HCT116 (cell line): ENCODE data around the gene TMPRSS7. TPM values are rescaled to one million over a fixed set of nuclear protein-coding genes. Genes with fewer than 3 reads are reported as not detected.

Experiments
- ATAC-seq: fragments of 200-7000 bp; cut with Tn5 transposase; 2 replicates; pipeline ENCODE4 v1.9.1; 2020; ENCODE audit warnings: mild to moderate bottlenecking, moderate library complexity
- BruUV-seq: library from RNA; stranded (reverse); fragments of 400-500 nt; replicated peaks from 2 replicates; lab custom pipeline; 2021; lab: Mats Ljungman, UMichigan
- CTCF ChIA-PET: fragments of 300-600 bp; sonication (Branson Sonifier 250); formaldehyde crosslinking; loops from one replicate; lab custom pipeline; 2021; ENCODE audit warnings: antibody characterized with exemption; lab: Charles Lee
- POLR2A ChIA-PET: fragments of 300-600, 350-600 bp; sonication (Branson Sonifier 250); formaldehyde crosslinking; loops from one replicate; lab custom pipeline; 2021; ENCODE audit warnings: antibody characterized with exemption; lab: Charles Lee
- RAD21 ChIA-PET, 2 experiments: fragments of 300-600 bp; sonication (Branson Sonifier 250); formaldehyde crosslinking; loops; one replicate each; lab custom pipeline; 2023; ENCODE audit warnings: low total read pairs in 2 of 2; ENCODE audit not compliant: uncharacterized antibody in 2 of 2, unreplicated experiment in 2 of 2, low non-redundant PET in 1 of 2; lab: Charles Lee
- DNase-seq: peaks from one replicate; pipeline ENCODE4 v3.0.0-alpha.2; 2010; ENCODE audit warnings: low read depth, low spot score
- H2AFZ ChIP-seq: fragments of 200-600 bp; shearing (Covaris generic), sonication (generic); 2 replicates; pipeline ENCODE4 v1.6.1; 2017; ENCODE audit warnings: low read depth, mixed run types, mixed read lengths, antibody characterized with exemption, low read length; ENCODE audit not compliant: poor library complexity, severe bottlenecking
- H3K27ac ChIP-seq: 2 replicates; pipeline ENCODE4 v1.5.1; 2012; ENCODE audit warnings: low read depth, low read length
- H3K27me3 ChIP-seq: fragments of 200-600 bp; sonication (generic); 2 replicates; pipeline ENCODE4 v1.6.1; 2016; ENCODE audit warnings: mixed run types, low read length, mixed read lengths; ENCODE audit not compliant: insufficient read depth
- H3K36me3 ChIP-seq, 2 experiments: fragments of 200-500 bp in 1 of 2; fragments of 200-600 bp in 1 of 2; sonication (Bioruptor generic) in 1 of 2; sonication (generic) in 1 of 2; 2 replicates each; pipeline versions ENCODE4 v1.5.1 to v1.6.1; 2014 to 2016; ENCODE audit warnings: low read length in 2 of 2, inconsistent platforms in 1 of 2, mixed read lengths in 1 of 2, mixed run types in 1 of 2; ENCODE audit not compliant: insufficient read depth in 2 of 2, control insufficient read depth in 1 of 2
- H3K4me1 ChIP-seq, 2 experiments: fragments of 200-600 bp in 1 of 2; sonication (generic) in 1 of 2; 2 replicates each; pipeline versions ENCODE4 v1.5.1 to v1.6.1; 2012 to 2017; ENCODE audit warnings: low read length in 2 of 2, inconsistent platforms in 1 of 2, mild to moderate bottlenecking in 1 of 2, mixed read lengths in 1 of 2, mixed run types in 1 of 2, moderate library complexity in 1 of 2; ENCODE audit not compliant: insufficient read depth in 2 of 2, control insufficient read depth in 1 of 2
- H3K4me2 ChIP-seq: fragments of 200-600 bp; sonication (generic); 2 replicates; pipeline ENCODE4 v1.6.1; 2017; ENCODE audit warnings: mixed run types, low read length, mixed read lengths
- H3K4me3 ChIP-seq, 2 experiments: fragments of 200-600 bp in 1 of 2; sonication (generic) in 1 of 2; replicated peaks in 1 of 2; 2 replicates each; pipeline ENCODE4 v1.5.1; 2011 to 2016; ENCODE audit warnings: low read length in 2 of 2, control low read depth in 1 of 2, low read depth in 1 of 2, mild to moderate bottlenecking in 1 of 2, mixed read lengths in 1 of 2, mixed run types in 1 of 2
- H3K79me2 ChIP-seq: fragments of 200-600 bp; sonication (generic); 2 replicates; pipeline ENCODE4 v1.6.1; 2017; ENCODE audit warnings: mild to moderate bottlenecking, mixed run types, low read length, moderate library complexity, mixed read lengths; ENCODE audit not compliant: insufficient read depth
- H3K9ac ChIP-seq: fragments of 200-600 bp; sonication (generic); 2 replicates; pipeline ENCODE4 v1.6.1; 2016; ENCODE audit warnings: low read length, mixed read lengths
- H3K9me2 ChIP-seq: fragments of 200-600 bp; sonication (generic), shearing (Covaris generic); 2 replicates; pipeline ENCODE4 v1.6.1; 2017; ENCODE audit warnings: mixed run types, mild to moderate bottlenecking, moderate library complexity; ENCODE audit not compliant: insufficient read depth
- H3K9me3 ChIP-seq, 2 experiments: fragments of 200-500 bp in 1 of 2; fragments of 200-600 bp in 1 of 2; sonication (Bioruptor generic) in 1 of 2; sonication (generic) in 1 of 2; 2 replicates each; pipeline ENCODE4 v1.6.1; 2014 to 2017; ENCODE audit warnings: low read length in 2 of 2, mixed read lengths in 2 of 2, inconsistent platforms in 1 of 2, low read depth in 1 of 2, mild to moderate bottlenecking in 1 of 2, mixed run types in 1 of 2, moderate library complexity in 1 of 2; ENCODE audit not compliant: control insufficient read depth in 1 of 2, insufficient read depth in 1 of 2
- H4K20me1 ChIP-seq: fragments of 200-600 bp; sonication (generic), shearing (Covaris generic); 2 replicates; pipeline ENCODE4 v1.6.1; 2017; ENCODE audit warnings: mixed run types, mild to moderate bottlenecking, moderate library complexity; ENCODE audit not compliant: insufficient read depth
- ATF3 ChIP-seq: IDR thresholded peaks from 2 replicates; pipeline ENCODE4 v1.6.1; 2012
- CBX3 ChIP-seq: IDR thresholded peaks from 2 replicates; pipeline ENCODE4 v1.6.1; 2012; ENCODE audit warnings: low read depth
- CEBPB ChIP-seq: IDR thresholded peaks from 2 replicates; pipeline ENCODE4 v1.6.1; 2012; ENCODE audit warnings: low read depth
- CTCF ChIP-seq, 3 experiments: fragments of 200-600 bp in 1 of 3; sonication (generic) in 1 of 3; IDR thresholded peaks in 2 of 3; conservative IDR thresholded peaks in 1 of 3; 2 replicates each; pipeline ENCODE4 v1.5.1; 2012 to 2017; ENCODE audit warnings: low read depth in 2 of 3, low read length in 2 of 3, antibody characterized with exemption in 1 of 3, borderline replicate concordance in 1 of 3, control low read depth in 1 of 3, mild to moderate bottlenecking in 1 of 3, mixed read lengths in 1 of 3, mixed run types in 1 of 3, moderate library complexity in 1 of 3; ENCODE audit not compliant: insufficient read depth in 1 of 3
- ELF1 ChIP-seq: IDR thresholded peaks from 2 replicates; pipeline ENCODE4 v1.6.1; 2012; ENCODE audit warnings: low read depth, borderline replicate concordance
- EZH2 ChIP-seq: fragments of 200-600 bp; sonication (generic); IDR thresholded peaks from 2 replicates; pipeline ENCODE4 v1.6.1; 2017; ENCODE audit warnings: antibody characterized with exemption, mixed run types
- FOSL1 ChIP-seq: IDR thresholded peaks from 2 replicates; pipeline ENCODE4 v1.6.1; 2012; ENCODE audit warnings: low read depth
- JUND ChIP-seq: IDR thresholded peaks from 2 replicates; pipeline ENCODE4 v1.6.1; 2012
- MAX ChIP-seq: IDR thresholded peaks from 2 replicates; pipeline ENCODE4 v1.6.1; 2012
- POLR2AphosphoS5 ChIP-seq: IDR thresholded peaks from 2 replicates; pipeline ENCODE4 v1.6.1; 2011; ENCODE audit warnings: mild to moderate bottlenecking, low read depth, low read length, moderate library complexity
- REST ChIP-seq: IDR thresholded peaks from 2 replicates; pipeline ENCODE4 v1.6.1; 2012; ENCODE audit warnings: low read depth
- SIN3A ChIP-seq: IDR thresholded peaks from 2 replicates; pipeline ENCODE4 v1.6.1; 2012; ENCODE audit warnings: low read depth
- SP1 ChIP-seq: IDR thresholded peaks from 2 replicates; pipeline ENCODE4 v1.6.1; 2012; ENCODE audit warnings: low read depth
- SRF ChIP-seq: IDR thresholded peaks from 2 replicates; pipeline ENCODE4 v1.6.1; 2012; ENCODE audit warnings: low read depth
- TCF7L2 ChIP-seq: IDR thresholded peaks from 2 replicates; pipeline ENCODE4 v1.7.0; 2011; ENCODE audit warnings: borderline replicate concordance, inconsistent platforms; ENCODE audit not compliant: insufficient read depth, insufficient read length; ENCODE audit errors: extremely low read depth
- YY1 ChIP-seq: IDR thresholded peaks from 2 replicates; pipeline ENCODE4 v1.6.1; 2011; ENCODE audit warnings: low read length, low read depth, moderate library complexity, mild to moderate bottlenecking; ENCODE audit not compliant: insufficient replicate concordance; ENCODE audit errors: extremely low read depth
- ZFX ChIP-seq: fragments of 450-650 bp; IDR thresholded peaks from 2 replicates; pipeline ENCODE4 v1.6.1; 2017
- ZNF274 ChIP-seq: fragments of 200-500 bp; sonication (Bioruptor generic); IDR thresholded peaks from 2 replicates; pipeline ENCODE4 v1.6.1; 2014; ENCODE audit warnings: mild to moderate bottlenecking, low read depth, low read length, inconsistent platforms
- intact Hi-C: fragments of 100-400 bp; cut with micrococcal nuclease; formaldehyde crosslinking; loops from 2 replicates; pipeline ENCODE4 v1.10.0; 2022
- total RNA-seq: library from RNA; stranded (reverse); gene quantifications from one replicate; pipeline ENCODE4 v1.2.1, GENCODE V29; 2021; ENCODE audit not compliant: unreplicated experiment

The TMPRSS7 gene
- total RNA-seq, 1 experiment from 2014 or later: not detected

- no peak for TF ChIP-seq POLR2AphosphoS5
- no peak for TF ChIP-seq FOSL1
- TF ChIP-seq ZFX: no peak
- no peak for TF ChIP-seq SIN3A
- no peak for TF ChIP-seq ELF1
- TF ChIP-seq CBX3: no peak
- no peak for TF ChIP-seq CTCF (IDR thresholded peaks at IDR 0.05 in 2 of 3, conservative IDR thresholded peaks at IDR 0.05 in 1 of 3; ENCODE audit: borderline replicate concordance in 1 of 3, insufficient read depth in 1 of 3, low read depth in 2 of 3, low read length in 2 of 3)
- TF ChIP-seq SRF: no peak
- TF ChIP-seq JUND: no peak
- TF ChIP-seq TCF7L2: no peak
- TF ChIP-seq MAX: no peak
- no peak for TF ChIP-seq SP1
- TF ChIP-seq ZNF274: no peak
- no peak for TF ChIP-seq EZH2
- TF ChIP-seq ATF3: no peak
- TF ChIP-seq CEBPB: no peak
- no peak for TF ChIP-seq YY1
- no peak for TF ChIP-seq REST
- Histone ChIP-seq H4K20me1 (no peaks in the 10 kb centered on the region), H3K27me3 (no peaks in the 10 kb centered on the region), H3K9me3 (no peaks in the 10 kb centered on the region), H3K4me1 (no peaks in the 10 kb centered on the region), H3K79me2 (no peaks in the 10 kb centered on the region), H3K4me3 (no peak overlapping the region), H3K36me3 (peaks cover 4 to 5% of the 10 kb centered on the region in 2 experiments; a peak in 2 of 4 replicates), H3K9me2 (no peaks in the 10 kb centered on the region), H2AFZ (no peak overlapping the region), H3K27ac (no peak overlapping the region), H3K4me2 (no peak overlapping the region), H3K9ac (no peak overlapping the region)
- ATAC-seq (no peak), DNase-seq (no peak)
- intact Hi-C loops: no loop called here
- RAD21 ChIA-PET: no interaction called here
- POLR2A ChIA-PET: no interaction called here
- CTCF ChIA-PET: interaction anchor here (1.2 kb wide), 1 partner anchor 9 kb away, joined by 3 read pairs; no protein-coding TSS in a partner anchor
- BruUV-seq: no TSS peak
Measured at GRCh38 chr3:112127522-112128494, 93.3 kb downstream of the TMPRSS7 start.
